ENCODE data around the gene CNTN4.

CNTN4 gene

DNA sequence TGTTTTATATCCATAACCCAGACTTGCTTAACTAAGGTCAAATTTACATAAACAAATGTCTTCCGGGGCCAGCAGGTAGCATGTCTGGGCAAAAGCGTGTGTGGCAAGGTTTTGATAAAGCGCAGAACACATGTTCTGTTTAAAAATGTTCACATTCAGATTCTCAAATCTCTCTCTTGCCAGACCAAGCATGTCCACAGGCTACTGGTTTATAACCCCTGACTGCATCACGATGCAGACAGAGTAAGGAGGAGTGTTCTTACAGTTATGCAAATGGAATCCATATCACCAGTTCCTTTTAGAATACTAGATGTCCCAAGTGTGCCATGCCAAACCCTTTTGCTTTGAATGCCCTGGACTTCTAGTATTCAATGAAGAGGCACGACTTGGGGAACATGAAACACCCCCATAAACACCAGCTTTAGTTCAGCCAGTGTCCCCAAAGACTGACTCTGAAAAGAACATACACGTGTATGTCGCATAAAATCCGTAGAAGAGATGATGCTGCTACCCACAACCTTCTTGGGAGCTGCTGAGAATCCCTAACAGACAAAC, 412.0 kb downstream of the CNTN4 start:
- Histone ChIP-seq H3K4me2 (ENCODE audit: low read depth, low read length) (no peak overlapping the region), H4K20me1 (ENCODE audit: insufficient read depth, low read length) (no peaks in the 10 kb centered on the region), H3K27ac (ENCODE audit: low read length) (no peak overlapping the region), H3K9ac (ENCODE audit: low read length) (no peak overlapping the region), H3K9me3 (replicated peaks; ENCODE audit: insufficient read depth, low read length) (no peaks in the 10 kb centered on the region), H3K36me3 (replicated peaks; ENCODE audit: insufficient read depth, low read length) (no peaks in the 10 kb centered on the region), H3K4me1 (ENCODE audit: low read length) (no peaks in the 10 kb centered on the region), H3K79me2 (ENCODE audit: low read length) (no peaks in the 10 kb centered on the region), H2AFZ (ENCODE audit: low read length) (no peak overlapping the region), H3K9me2 (replicated peaks; ENCODE audit: insufficient read depth, low read length) (no peaks in the 10 kb centered on the region), H3K27me3 (replicated peaks; ENCODE audit: insufficient read depth, low read length) (no peaks in the 10 kb centered on the region), H3K4me3 (ENCODE audit: low read length) (no peak overlapping the region), H3F3A (ENCODE audit: insufficient read depth, low read length) (no peaks in the 10 kb centered on the region)
- TF ChIP-seq EZH2 (optimal IDR thresholded peaks at IDR 0.05; ENCODE audit: low read depth, low read length) (no peak), EZH2phosphoT487 (IDR thresholded peaks at IDR 0.05; ENCODE audit: low read length) (no peak)
- TF ChIP-seq, protein P1, sequence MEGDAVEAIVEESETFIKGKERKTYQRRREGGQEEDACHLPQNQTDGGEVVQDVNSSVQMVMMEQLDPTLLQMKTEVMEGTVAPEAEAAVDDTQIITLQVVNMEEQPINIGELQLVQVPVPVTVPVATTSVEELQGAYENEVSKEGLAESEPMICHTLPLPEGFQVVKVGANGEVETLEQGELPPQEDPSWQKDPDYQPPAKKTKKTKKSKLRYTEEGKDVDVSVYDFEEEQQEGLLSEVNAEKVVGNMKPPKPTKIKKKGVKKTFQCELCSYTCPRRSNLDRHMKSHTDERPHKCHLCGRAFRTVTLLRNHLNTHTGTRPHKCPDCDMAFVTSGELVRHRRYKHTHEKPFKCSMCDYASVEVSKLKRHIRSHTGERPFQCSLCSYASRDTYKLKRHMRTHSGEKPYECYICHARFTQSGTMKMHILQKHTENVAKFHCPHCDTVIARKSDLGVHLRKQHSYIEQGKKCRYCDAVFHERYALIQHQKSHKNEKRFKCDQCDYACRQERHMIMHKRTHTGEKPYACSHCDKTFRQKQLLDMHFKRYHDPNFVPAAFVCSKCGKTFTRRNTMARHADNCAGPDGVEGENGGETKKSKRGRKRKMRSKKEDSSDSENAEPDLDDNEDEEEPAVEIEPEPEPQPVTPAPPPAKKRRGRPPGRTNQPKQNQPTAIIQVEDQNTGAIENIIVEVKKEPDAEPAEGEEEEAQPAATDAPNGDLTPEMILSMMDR (IDR thresholded peaks at IDR 0.05; ENCODE audit: low read length), result no peak
- DNase-seq, result no peak

DNA sequence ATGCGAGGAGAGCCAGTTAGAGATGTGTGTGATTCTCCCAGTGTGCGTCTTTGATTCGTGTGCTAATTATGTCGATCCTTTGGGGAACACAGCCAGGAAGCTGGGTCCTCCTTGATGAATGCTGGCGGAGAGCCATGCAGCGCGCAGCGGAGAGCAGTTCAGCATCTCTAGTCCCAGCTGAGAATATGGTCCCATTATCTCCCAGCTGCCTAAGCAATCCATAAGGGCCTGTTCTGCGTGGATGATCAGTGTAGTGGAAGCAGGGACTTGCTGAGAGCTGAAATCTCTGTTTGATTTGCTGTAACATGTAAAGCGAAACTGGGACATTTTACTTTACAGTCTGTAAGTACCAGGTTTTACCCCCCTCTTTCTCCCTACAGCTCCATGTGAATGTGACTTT, 412.7 kb downstream of the CNTN4 start:
- no peak overlapping the region for H3K4me2 ChIP-seq (ENCODE audit: low read depth, low read length)
- TF ChIP-seq EZH2 (optimal IDR thresholded peaks at IDR 0.05; ENCODE audit: low read depth, low read length) (no peak), EZH2phosphoT487 (IDR thresholded peaks at IDR 0.05; ENCODE audit: low read length) (no peak)
- TF ChIP-seq, protein P1 (IDR thresholded peaks at IDR 0.05; ENCODE audit: low read length), result no peak

DNA sequence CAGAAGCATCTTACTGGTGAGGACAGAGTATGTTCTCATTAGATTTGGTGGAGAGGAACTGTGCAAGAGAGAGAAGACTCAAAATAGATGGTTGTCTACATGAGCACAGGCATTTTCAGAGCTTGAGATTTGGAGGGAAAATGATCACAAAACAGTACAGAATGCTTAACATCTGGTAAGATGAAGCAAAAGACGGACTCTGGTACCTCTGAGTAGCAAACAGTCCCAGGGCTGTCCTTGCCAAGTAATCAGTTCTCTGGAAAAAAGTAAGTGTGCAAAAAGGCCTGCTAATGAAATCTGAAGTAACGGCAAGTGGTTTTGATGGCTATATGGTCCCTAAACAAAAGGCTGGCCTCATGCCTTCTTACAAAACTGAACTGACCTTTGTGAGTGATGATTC, 414.2 kb downstream of the CNTN4 start:
- Histone ChIP-seq H3K4me2 (ENCODE audit: low read depth, low read length) (no peak overlapping the region), H3K9me2 (replicated peaks; ENCODE audit: insufficient read depth, low read length) (no peaks in the 10 kb centered on the region), H3K4me1 (ENCODE audit: low read length) (no peaks in the 10 kb centered on the region), H3K9ac (ENCODE audit: low read length) (no peak overlapping the region), H3K4me3 (ENCODE audit: low read length) (no peak overlapping the region), H4K20me1 (ENCODE audit: insufficient read depth, low read length) (no peaks in the 10 kb centered on the region), H3F3A (ENCODE audit: insufficient read depth, low read length) (no peaks in the 10 kb centered on the region), H3K79me2 (ENCODE audit: low read length) (no peaks in the 10 kb centered on the region), H2AFZ (ENCODE audit: low read length) (no peak overlapping the region), H3K9me3 (replicated peaks; ENCODE audit: insufficient read depth, low read length) (no peaks in the 10 kb centered on the region), H3K27ac (ENCODE audit: low read length) (no peak overlapping the region), H3K36me3 (replicated peaks; ENCODE audit: insufficient read depth, low read length) (no peaks in the 10 kb centered on the region), H3K27me3 (replicated peaks; ENCODE audit: insufficient read depth, low read length) (no peaks in the 10 kb centered on the region)
- TF ChIP-seq EZH2phosphoT487 (IDR thresholded peaks at IDR 0.05; ENCODE audit: low read length) (no peak), EZH2 (optimal IDR thresholded peaks at IDR 0.05; ENCODE audit: low read depth, low read length) (no peak)
- TF ChIP-seq, protein P1 (IDR thresholded peaks at IDR 0.05; ENCODE audit: low read length), result no peak
- no peak for DNase-seq

More for the DNA sequence above, 412.7 kb downstream of the CNTN4 start:
- Histone ChIP-seq H3K4me3 (ENCODE audit: low read length) (no peak overlapping the region), H3K36me3 (replicated peaks; ENCODE audit: insufficient read depth, low read length) (no peaks in the 10 kb centered on the region), H3K9me3 (replicated peaks; ENCODE audit: insufficient read depth, low read length) (no peaks in the 10 kb centered on the region), H3K79me2 (ENCODE audit: low read length) (no peaks in the 10 kb centered on the region), H3K27me3 (replicated peaks; ENCODE audit: insufficient read depth, low read length) (no peaks in the 10 kb centered on the region), H3K9ac (ENCODE audit: low read length) (no peak overlapping the region), H2AFZ (ENCODE audit: low read length) (no peak overlapping the region), H3K27ac (ENCODE audit: low read length) (no peak overlapping the region), H3K9me2 (replicated peaks; ENCODE audit: insufficient read depth, low read length) (no peaks in the 10 kb centered on the region), H4K20me1 (ENCODE audit: insufficient read depth, low read length) (no peaks in the 10 kb centered on the region), H3K4me1 (ENCODE audit: low read length) (no peaks in the 10 kb centered on the region), H3F3A (ENCODE audit: insufficient read depth, low read length) (no peaks in the 10 kb centered on the region)
- no peak for DNase-seq
